GM18867 (cell line): ENCODE results near the gene DUSP11.
"Not testable (repeated sequence)": the region's sequence is repeated elsewhere in the genome, so short reads cannot be mapped to it uniquely, and the experiment has no call there.

Source experiments
- ATAC-seq: cut with Tn5 transposase; IDR thresholded peaks from one replicate; pipeline ENCODE4 v1.9.1; 2021; ENCODE audit warnings: mild to moderate bottlenecking, moderate library complexity; ENCODE audit not compliant: unreplicated experiment

The DUSP11 gene

DNA sequence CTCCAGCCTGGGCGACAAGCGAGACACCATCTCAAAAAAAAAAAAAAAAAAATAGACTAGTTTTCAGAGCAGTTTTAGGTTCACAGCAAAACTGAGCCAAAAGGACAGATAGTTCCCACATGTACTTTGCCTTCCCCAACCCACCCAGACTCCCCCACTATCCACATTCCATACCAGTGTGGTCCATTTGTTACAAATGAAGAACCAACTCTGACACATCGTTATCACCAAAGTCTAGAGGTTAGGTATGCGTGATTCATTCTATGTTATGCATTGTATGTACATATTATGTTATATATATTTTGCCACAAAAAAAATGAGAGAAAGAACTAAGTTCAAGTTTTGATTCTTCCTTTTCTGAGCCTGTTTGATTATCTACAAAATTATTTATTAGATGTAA lies 3.5 kb downstream of the DUSP11 start:
- no peak for ATAC-seq

DNA sequence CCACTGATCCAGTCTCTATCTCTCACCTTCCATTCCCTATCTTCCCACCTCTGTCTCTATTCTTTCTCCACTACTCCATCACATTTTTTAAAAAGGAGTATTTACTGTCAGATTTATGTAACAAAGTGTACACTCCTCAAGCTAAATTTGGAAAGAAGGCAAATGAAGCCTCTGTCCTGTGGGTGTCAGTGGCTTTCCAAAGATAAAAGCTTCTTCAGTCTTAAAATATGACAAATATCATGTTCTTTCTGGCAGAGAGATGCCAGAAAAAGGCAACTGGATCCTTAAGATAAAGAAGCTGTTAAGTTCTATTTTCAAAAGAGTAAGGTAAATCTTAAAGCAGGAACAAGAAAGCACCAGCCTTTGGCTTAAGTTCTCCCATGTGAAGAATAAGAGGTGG lies 7.1 kb downstream of the DUSP11 start:
- no peak for ATAC-seq

DNA sequence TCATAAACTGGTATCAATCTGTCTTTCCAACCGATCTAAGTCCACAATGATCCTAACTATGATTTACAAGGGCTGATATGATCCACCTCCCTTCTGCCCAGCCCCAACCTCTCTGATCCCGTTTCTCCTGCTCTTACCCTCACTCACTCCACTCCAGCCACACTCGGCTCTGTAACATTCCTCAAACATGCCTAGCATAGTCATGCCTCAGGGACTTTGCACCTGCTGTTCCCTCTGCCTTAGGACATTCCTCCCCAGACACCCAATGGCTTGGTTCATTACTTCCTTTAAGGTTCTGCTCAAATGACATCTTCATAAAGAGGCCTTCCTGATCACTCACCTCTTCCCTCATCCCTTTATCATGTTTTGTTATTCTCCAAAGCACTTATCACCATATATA lies 9.2 kb downstream of the DUSP11 start:
- ATAC-seq: no peak

GRCh38 chr2:73766994-73767393 lies 12.9 kb downstream of the DUSP11 start:
- no peak for ATAC-seq

- no peak for ATAC-seq
These were observed 13.6 kb downstream of the DUSP11 start for GRCh38 chr2:73766349-73766748.

GRCh38 chr2:73764945-73765344 lies 15.0 kb downstream of the DUSP11 start:
- ATAC-seq: no peak

- ATAC-seq: no peak
These were observed 17.3 kb downstream of the DUSP11 start for GRCh38 chr2:73762571-73762970.

- no peak for ATAC-seq
These were observed 20.0 kb downstream of the DUSP11 start for GRCh38 chr2:73759904-73760303.

DNA sequence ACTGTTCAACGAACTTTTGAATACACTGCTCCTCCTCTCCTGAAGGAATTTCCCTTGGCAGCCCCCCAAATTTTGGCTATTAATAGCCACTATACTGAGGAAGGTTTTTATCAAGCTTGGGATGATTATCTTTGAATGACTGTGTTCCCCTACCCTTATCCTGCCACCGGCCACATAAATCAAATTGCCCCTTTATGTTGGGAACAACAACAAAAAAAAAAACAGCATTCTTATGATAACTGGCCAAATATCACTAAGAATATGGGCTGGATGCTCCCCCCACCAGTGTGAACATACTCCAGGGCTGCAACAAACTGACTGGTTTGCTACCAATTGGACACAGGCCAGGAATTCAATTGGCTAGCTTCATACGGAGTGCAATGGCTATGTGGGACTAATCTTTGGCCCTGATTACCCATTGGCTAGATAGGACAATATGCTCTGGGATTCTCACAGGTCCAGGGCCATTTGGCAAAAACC lies 20.6 kb downstream of the DUSP11 start:
- ATAC-seq: no peak

DNA sequence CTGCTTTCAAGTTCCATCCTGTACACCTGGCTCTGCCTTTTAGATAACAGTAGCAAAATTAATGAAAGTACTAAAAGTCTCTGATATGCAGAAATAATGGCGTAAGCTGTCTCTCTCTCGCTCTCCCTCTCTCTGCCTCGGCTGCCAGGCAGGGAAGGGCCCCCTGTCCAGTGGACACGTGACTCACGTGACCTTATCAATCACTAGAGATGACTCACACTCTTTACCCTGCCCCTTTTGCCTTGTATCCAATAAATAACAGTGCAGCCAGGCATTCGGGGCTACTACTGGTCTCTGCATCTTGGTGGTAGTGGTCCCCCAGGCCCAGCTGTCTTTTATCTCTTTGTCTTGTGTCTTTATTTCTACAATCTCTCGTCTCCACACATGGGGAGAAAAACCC lies 25.6 kb downstream of the DUSP11 start:
- ATAC-seq: not testable (repeated sequence)

GRCh38 chr2:73749314-73749713 lies 30.6 kb downstream of the DUSP11 start:
- ATAC-seq: no peak

GRCh38 chr2:73746877-73747208 lies 33.1 kb downstream of the DUSP11 start:
- no peak for ATAC-seq

DNA sequence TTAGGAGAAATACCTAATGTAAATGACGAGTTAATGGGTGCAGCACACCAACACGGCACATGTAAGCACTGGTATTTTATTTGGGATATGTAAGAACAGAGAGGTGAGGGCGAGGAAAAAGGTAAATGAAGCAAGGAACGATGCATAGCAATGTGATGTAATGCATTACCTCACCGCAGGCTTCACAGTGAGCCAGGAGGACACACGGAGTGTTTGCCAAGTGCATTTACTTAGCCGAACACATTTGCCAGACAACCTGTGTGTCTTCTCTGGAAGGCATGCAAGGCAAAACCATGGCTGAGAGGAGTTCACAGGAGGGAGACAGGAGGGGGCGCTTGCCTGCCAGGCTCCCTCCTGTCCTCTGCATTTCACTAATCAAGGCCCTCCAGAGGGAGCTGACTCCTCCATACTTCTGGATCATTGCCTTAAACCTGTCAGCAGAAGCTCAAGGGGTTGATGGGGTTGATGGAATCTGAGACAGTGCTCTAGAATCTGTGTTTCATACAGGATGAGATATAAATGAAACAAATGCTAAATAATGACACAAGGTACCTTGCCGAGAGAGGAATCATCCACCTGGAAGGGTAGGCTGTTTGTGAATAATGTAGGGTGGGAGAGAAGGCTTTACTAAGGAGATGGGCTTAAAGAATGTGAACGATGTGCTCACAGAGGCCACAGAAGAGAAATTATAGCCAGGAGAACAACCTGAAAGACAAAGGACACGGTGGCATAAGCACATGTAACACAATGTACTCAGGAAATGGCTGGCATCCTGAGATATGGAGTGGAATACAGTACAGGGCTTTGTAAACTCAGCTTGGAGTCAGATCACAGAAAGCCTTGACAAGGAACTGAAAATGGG lies 33.7 kb downstream of the DUSP11 start:
- no peak for ATAC-seq

DNA sequence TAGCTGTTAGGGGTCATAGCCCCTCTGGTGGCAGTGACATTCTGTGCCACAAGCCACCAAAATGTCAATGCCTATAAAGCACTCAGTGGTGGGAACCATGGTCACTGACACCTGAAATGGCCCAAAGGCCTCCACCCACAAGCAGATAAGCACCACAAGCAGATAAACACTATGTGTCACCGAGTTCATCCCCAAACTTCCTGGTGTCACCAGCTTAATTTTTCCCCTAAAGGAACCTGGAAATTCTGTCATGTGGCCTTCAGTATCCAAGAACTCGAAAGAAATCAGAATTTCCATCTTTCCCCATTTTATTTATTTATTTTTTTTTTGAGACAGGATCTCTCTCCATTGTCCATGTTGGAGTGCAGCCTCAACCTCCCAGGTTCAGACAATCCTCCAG lies 39.1 kb downstream of the DUSP11 start:
- ATAC-seq: no peak

GRCh38 chr2:73739101-73739500 lies 40.8 kb downstream of the DUSP11 start:
- ATAC-seq: no peak

DNA sequence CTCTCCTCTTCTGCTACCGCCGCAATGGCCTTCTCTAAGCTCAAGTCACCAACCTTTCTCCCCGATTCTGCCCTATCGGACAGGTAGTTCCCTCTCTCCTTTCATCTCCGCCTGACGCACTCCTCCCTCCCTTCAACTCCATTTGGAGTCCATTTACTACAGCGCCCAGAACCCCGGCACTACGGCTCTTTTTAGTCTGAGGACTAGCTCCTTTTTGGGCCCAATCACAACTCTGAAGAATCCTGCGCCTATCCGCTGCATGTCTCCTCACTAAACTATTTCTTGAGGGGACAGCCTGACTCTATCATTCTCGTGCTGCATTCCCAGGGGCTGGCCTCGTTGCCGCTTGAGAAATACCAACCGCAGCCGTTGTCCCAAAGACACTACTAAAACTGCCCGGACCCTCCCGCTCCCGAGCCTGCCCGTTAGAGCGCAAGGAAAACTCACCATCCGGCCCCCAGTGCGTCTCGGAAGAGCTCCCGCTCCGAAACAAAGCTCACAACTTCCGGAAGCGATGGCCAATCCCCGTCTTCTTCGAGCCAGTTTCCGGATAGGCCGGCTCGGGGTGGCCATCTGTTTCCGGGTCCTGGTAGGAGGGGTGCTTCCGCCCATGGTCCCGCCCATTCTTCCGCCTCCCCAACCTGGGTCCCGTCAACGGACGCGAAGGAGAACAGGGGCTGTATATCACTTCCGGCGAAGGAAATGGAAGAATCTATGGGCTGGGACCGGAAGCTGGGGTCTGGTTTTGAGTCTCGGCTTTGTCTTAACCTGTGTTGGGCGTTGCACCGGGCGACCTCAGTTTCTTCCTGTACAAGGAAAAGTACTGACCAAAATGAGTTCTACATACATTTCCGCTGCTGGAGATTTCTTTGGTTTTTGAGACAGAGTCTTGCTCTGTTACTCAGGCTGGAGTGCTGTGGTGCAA lies 42.8 kb downstream of the DUSP11 start, which contains the start of gene TPRKB:
TPRKB (minus strand) TSS at position 491 of the 925 bp plus-strand sequence. CDS start 2,776 bp downstream, outside the sequence.
- peak; percentile 94 for ATAC-seq

GRCh38 chr2:73736378-73736777 lies 43.5 kb downstream of the DUSP11 start:
- ATAC-seq: no peak

DNA sequence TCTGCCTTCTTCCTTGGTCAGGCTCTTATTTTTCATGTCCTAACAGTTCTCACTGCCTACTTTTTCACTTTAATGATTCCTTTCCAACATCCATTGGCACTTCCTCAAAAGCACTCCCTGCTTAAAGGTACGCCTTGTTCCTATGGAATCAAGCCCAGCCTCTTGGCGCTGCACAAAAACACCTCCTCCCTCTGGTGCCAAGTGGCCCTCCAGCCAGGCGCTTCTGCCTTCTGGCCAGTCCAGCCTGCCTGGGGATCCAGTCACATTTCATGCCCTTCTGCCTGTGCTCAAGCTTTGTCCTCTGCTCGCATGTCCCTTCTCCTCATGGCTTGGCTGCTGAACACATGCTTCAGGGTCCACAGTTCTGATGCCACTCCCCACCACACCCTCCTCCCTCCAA lies 49.1 kb downstream of the DUSP11 start:
- no peak for ATAC-seq

- no peak for ATAC-seq
These were observed 51.2 kb downstream of the DUSP11 start for GRCh38 chr2:73728711-73729110.

DNA sequence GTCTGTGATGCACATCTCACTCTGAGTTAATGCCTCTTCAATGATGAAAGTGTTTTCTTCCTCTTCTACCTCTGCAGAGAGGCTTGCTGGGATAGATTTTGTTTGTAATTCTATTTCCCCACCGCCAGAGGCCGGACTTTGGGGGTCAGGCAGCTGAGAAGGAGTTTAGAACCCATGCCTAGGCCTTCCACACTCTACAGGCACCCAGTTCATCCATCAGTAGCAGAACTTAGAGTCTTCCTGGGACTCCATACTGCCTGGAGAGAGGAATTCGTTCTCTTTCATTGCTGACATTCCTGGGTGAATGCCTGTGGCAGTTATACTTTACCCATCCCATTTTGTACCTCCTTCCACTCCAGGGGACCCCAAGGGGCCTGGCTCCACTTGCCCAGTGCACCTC lies 51.9 kb downstream of the DUSP11 start:
- ATAC-seq: no peak

DNA sequence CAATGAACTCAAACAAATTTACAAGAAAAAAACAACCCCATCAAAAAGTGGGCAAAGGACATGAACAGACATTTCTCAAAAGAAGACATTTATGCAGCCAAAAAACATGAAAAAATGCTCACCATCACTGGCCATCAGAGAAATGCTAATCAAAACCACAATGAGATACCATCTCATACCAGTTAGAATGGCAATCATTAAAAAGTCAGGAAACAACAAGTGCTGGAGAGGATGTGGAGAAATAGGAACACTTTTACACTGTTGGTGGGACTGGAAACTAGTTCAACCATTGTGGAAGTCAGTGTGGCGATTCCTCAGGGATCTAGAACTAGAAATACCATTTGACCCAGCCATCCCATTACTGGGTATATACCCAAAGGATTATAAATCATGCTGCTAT lies 53.2 kb downstream of the DUSP11 start:
- ATAC-seq: not testable (repeated sequence)
